ENCODE data around the gene ATOSB. TPM values are rescaled to one million over a fixed set of nuclear protein-coding genes. Genes with fewer than 3 reads are reported as not detected.

ATOSB gene
- polyA plus RNA-seq, 2 donors, result 19.6 to 20.9 TPM

DNA sequence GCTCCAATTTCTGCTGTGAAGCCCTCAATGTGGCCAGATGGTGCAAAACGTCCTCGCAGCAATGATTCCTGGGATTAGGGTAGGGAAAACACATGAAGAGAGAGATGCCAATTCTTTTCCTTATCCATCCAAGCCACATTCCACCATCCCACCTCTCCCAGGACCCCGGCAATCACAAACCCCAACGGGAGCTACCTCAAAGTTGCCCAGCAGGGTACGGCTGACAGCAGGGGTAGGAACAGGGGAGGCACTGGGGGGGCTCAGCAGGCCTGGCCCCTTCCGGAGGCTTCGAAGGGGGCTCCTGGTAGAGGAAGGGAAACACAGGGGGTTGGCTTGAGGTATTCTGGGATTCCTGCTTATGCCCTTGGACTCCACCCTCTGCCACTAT lies 9.3 kb downstream of the ATOSB start:
- Histone ChIP-seq H3K4me3 (ENCODE audit: low read depth in 1 of 2, low read length in 2 of 2) (no peak overlapping the region), H3K36me3 (ENCODE audit: control insufficient read depth in 2 of 2, insufficient read depth in 2 of 2, low read length in 1 of 2) (peaks cover 11 to 26% of the 10 kb centered on the region in 2 donors), H3K4me1 (ENCODE audit: control insufficient read depth in 2 of 2, insufficient read depth in 2 of 2, low read length in 1 of 2) (peaks cover 4 to 13% of the 10 kb centered on the region in 2 donors), H3K27ac (ENCODE audit: low read depth in 2 of 2, low read length in 1 of 2) (no peak overlapping the region), H3K27me3 (ENCODE audit: control insufficient read depth in 1 of 2, insufficient read depth in 2 of 2, low read length in 2 of 2) (no peaks in the 10 kb centered on the region), H3K9me3 (ENCODE audit: control insufficient read depth in 2 of 2, insufficient read depth in 1 of 2, low read depth in 1 of 2, low read length in 1 of 2) (no peaks in the 10 kb centered on the region)
- WGBS, 2 donors, result 86 to 94% methylated on average over 7 of the region's 7 CpGs

DNA sequence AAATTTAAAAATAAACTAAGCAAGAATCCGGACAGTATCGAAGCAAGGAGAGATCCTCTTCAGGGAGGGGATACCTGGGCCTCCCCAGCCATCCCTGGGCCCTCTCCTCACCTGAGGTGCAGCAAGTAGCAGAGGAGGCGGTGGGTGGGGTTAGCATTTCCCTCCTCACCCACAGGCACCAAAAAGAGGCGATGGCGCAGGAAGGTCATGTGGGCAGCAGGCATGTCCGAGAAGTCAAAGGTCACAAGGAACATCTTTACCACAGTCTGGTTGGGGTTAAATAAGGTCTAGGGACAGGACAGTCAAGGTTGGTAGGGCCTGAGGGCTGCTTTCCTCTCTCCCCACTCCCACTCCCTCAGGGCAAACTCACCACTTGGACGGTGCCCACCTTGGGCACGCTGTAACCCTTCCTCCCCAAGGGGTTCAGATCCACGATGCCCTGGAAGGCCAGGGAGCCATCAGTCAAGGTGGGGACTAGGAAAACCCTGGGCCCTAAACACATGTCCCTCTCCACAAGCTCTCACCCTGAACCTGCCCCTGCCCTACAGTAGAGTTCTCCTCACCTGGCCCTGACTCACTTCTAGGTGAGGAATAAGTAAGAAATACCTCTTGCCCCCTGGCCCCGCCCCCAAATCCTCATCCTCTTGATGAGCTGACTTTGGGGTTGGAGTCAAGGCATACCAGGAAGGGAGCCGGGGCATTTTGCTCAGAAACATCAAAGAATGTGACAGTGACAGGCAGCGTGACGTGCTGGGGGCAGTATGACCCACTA lies 9.9 kb downstream of the ATOSB start:
- peaks cover 4 to 13% of the 10 kb centered on the region in 2 donors for H3K4me1 ChIP-seq (ENCODE audit: control insufficient read depth in 2 of 2, insufficient read depth in 2 of 2, low read length in 1 of 2)
- H3K36me3 ChIP-seq (ENCODE audit: control insufficient read depth in 2 of 2, insufficient read depth in 2 of 2, low read length in 1 of 2), result peaks cover 12 to 31% of the 10 kb centered on the region in 2 donors
- 90 to 92% methylated on average over 13 of the region's 13 CpGs for WGBS, 2 donors

GRCh38 chr9:35105126-35105525 lies 10.5 kb downstream of the ATOSB start:
- WGBS, 2 donors, result 91 to 92% methylated on average over 12 of the region's 12 CpGs
- no peak overlapping the region for H3K27ac ChIP-seq (ENCODE audit: low read depth in 2 of 2, low read length in 1 of 2)
- no peaks in the 10 kb centered on the region for H3K27me3 ChIP-seq (ENCODE audit: control insufficient read depth in 1 of 2, insufficient read depth in 2 of 2, low read length in 2 of 2)
- H3K4me3 ChIP-seq (ENCODE audit: low read depth in 1 of 2, low read length in 2 of 2), result no peak overlapping the region
- H3K4me1 ChIP-seq (ENCODE audit: control insufficient read depth in 2 of 2, insufficient read depth in 2 of 2, low read length in 1 of 2), result peaks cover 4 to 12% of the 10 kb centered on the region in 2 donors
- peaks cover 18 to 36% of the 10 kb centered on the region in 2 donors for H3K36me3 ChIP-seq (ENCODE audit: control insufficient read depth in 2 of 2, insufficient read depth in 2 of 2, low read length in 1 of 2)
- H3K9me3 ChIP-seq (ENCODE audit: control insufficient read depth in 2 of 2, insufficient read depth in 1 of 2, low read depth in 1 of 2, low read length in 1 of 2), result no peaks in the 10 kb centered on the region

More for the DNA sequence above, 9.9 kb downstream of the ATOSB start:
- Histone ChIP-seq H3K27ac (ENCODE audit: low read depth in 2 of 2, low read length in 1 of 2) (no peak overlapping the region), H3K9me3 (ENCODE audit: control insufficient read depth in 2 of 2, insufficient read depth in 1 of 2, low read depth in 1 of 2, low read length in 1 of 2) (no peaks in the 10 kb centered on the region), H3K27me3 (ENCODE audit: control insufficient read depth in 1 of 2, insufficient read depth in 2 of 2, low read length in 2 of 2) (no peaks in the 10 kb centered on the region), H3K4me3 (ENCODE audit: low read depth in 1 of 2, low read length in 2 of 2) (no peak overlapping the region)

DNA sequence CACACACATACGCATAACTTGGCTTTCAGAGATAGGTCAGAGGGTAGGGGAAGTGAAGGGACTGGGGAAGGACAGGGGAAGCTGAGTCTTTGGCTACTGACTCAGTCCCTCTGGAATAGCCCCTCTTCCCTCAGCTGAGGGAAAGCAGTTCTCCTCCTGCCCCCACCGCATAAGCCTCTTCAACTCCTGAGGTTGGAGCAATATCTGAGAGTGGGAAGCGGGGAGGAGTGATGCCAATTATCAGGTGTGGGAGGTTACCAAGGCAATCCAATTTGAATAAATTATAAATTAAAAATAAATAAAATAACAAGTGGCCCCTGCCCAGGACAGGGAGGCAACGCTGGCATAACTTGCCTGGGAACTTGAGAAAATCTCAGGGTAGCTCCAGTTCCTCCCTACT lies 11.1 kb downstream of the ATOSB start:
- Histone ChIP-seq H3K36me3 (ENCODE audit: control insufficient read depth in 2 of 2, insufficient read depth in 2 of 2, low read length in 1 of 2) (peaks cover 18 to 39% of the 10 kb centered on the region in 2 donors), H3K27me3 (ENCODE audit: control insufficient read depth in 1 of 2, insufficient read depth in 2 of 2, low read length in 2 of 2) (no peaks in the 10 kb centered on the region), H3K9me3 (ENCODE audit: control insufficient read depth in 2 of 2, insufficient read depth in 1 of 2, low read depth in 1 of 2, low read length in 1 of 2) (no peaks in the 10 kb centered on the region), H3K4me3 (ENCODE audit: low read depth in 1 of 2, low read length in 2 of 2) (no peak overlapping the region), H3K4me1 (ENCODE audit: control insufficient read depth in 2 of 2, insufficient read depth in 2 of 2, low read length in 1 of 2) (peaks cover 4 to 11% of the 10 kb centered on the region in 2 donors), H3K27ac (ENCODE audit: low read depth in 2 of 2, low read length in 1 of 2) (no peak overlapping the region)
- 86 to 89% methylated on average over 4 of the region's 4 CpGs for WGBS, 2 donors

- WGBS, 2 donors, result 37 to 38% methylated on average over 5 of the region's 5 CpGs
- no peaks in the 10 kb centered on the region for H3K9me3 ChIP-seq (ENCODE audit: control insufficient read depth in 2 of 2, insufficient read depth in 1 of 2, low read depth in 1 of 2, low read length in 1 of 2)
- H3K27me3 ChIP-seq (ENCODE audit: control insufficient read depth in 1 of 2, insufficient read depth in 2 of 2, low read length in 2 of 2), result no peaks in the 10 kb centered on the region
- peaks cover 4 to 11% of the 10 kb centered on the region in 2 donors for H3K4me1 ChIP-seq (ENCODE audit: control insufficient read depth in 2 of 2, insufficient read depth in 2 of 2, low read length in 1 of 2)
- peak overlapping the region in 1 of 2 donors; percentile 86 for H3K4me3 ChIP-seq (ENCODE audit: low read depth in 1 of 2, low read length in 2 of 2)
- peaks cover 18 to 39% of the 10 kb centered on the region in 2 donors for H3K36me3 ChIP-seq (ENCODE audit: control insufficient read depth in 2 of 2, insufficient read depth in 2 of 2, low read length in 1 of 2)
- peak overlapping the region; percentile 82 to 92 for H3K27ac ChIP-seq (ENCODE audit: low read depth in 2 of 2, low read length in 1 of 2)
These were observed 11.9 kb downstream of the ATOSB start for GRCh38 chr9:35103660-35104191.

- Histone ChIP-seq H3K27me3 (ENCODE audit: control insufficient read depth in 1 of 2, insufficient read depth in 2 of 2, low read length in 2 of 2) (no peaks in the 10 kb centered on the region), H3K4me3 (ENCODE audit: low read depth in 1 of 2, low read length in 2 of 2) (peak within 1 kb of the TSS; percentile 66 to 86), H3K4me1 (ENCODE audit: control insufficient read depth in 2 of 2, insufficient read depth in 2 of 2, low read length in 1 of 2) (peaks cover 4 to 11% of the 10 kb centered on the region in 2 donors), H3K9me3 (ENCODE audit: control insufficient read depth in 2 of 2, insufficient read depth in 1 of 2, low read depth in 1 of 2, low read length in 1 of 2) (no peaks in the 10 kb centered on the region), H3K36me3 (ENCODE audit: control insufficient read depth in 2 of 2, insufficient read depth in 2 of 2, low read length in 1 of 2) (peaks cover 18 to 33% of the 10 kb centered on the region in 2 donors), H3K27ac (ENCODE audit: low read depth in 2 of 2, low read length in 1 of 2) (peak within 1 kb of the TSS; percentile 82 to 92)
- WGBS, 2 donors, result 1% methylated on average over 57 of the region's 57 CpGs
These were observed 12.6 kb downstream of the ATOSB start, which contains the start of gene STOML2 for GRCh38 chr9:35102769-35103659. TSS of gene STOML2 (minus strand) at chr9:35103131. CDS start at chr9:35103094, 37 bp downstream.

GRCh38 chr9:35102465-35102768 lies 13.2 kb downstream of the ATOSB start:
- H3K4me1 ChIP-seq (ENCODE audit: control insufficient read depth in 2 of 2, insufficient read depth in 2 of 2, low read length in 1 of 2), result peaks cover 4 to 11% of the 10 kb centered on the region in 2 donors

DNA sequence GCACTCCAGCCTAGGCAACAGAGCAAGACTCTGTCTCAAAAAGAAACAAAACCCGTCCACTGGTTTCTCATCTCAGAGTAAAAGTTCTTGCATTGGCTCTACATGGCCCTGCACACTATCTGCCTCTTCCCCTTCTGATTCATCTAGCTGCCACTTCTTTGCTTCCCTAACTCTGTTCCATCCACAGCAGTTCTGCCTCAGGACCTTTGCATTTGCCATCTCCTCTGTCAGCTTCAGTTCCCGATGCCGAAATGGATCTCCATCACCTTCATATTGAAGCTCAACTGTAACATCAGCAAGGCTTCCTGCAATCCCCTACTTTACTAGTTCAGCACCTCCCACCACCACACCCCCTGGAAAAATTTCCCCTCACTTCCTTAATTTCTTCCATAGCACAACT lies 18.1 kb downstream of the ATOSB start:
- Histone ChIP-seq H3K4me1 (ENCODE audit: control insufficient read depth in 2 of 2, insufficient read depth in 2 of 2, low read length in 1 of 2) (peaks cover 4 to 10% of the 10 kb centered on the region in 2 donors), H3K36me3 (ENCODE audit: control insufficient read depth in 2 of 2, insufficient read depth in 2 of 2, low read length in 1 of 2) (peaks cover 7 to 21% of the 10 kb centered on the region in 2 donors), H3K9me3 (ENCODE audit: control insufficient read depth in 2 of 2, insufficient read depth in 1 of 2, low read depth in 1 of 2, low read length in 1 of 2) (no peaks in the 10 kb centered on the region), H3K4me3 (ENCODE audit: low read depth in 1 of 2, low read length in 2 of 2) (no peak overlapping the region), H3K27me3 (ENCODE audit: control insufficient read depth in 1 of 2, insufficient read depth in 2 of 2, low read length in 2 of 2) (no peaks in the 10 kb centered on the region), H3K27ac (ENCODE audit: low read depth in 2 of 2, low read length in 1 of 2) (no peak overlapping the region)
- 83 to 87% methylated on average over 3 of the region's 3 CpGs for WGBS, 2 donors

More at GRCh38 chr9:35102465-35102768, 13.2 kb downstream of the ATOSB start:
- H3K27me3 ChIP-seq (ENCODE audit: control insufficient read depth in 1 of 2, insufficient read depth in 2 of 2, low read length in 2 of 2), result no peaks in the 10 kb centered on the region
- peaks cover 18 to 32% of the 10 kb centered on the region in 2 donors for H3K36me3 ChIP-seq (ENCODE audit: control insufficient read depth in 2 of 2, insufficient read depth in 2 of 2, low read length in 1 of 2)
- peak overlapping the region; percentile 82 to 92 for H3K27ac ChIP-seq (ENCODE audit: low read depth in 2 of 2, low read length in 1 of 2)
- H3K4me3 ChIP-seq (ENCODE audit: low read depth in 1 of 2, low read length in 2 of 2), result peak overlapping the region; percentile 66 to 86
- WGBS, 2 donors, result 2 to 5% methylated on average over 10 of the region's 10 CpGs
- H3K9me3 ChIP-seq (ENCODE audit: control insufficient read depth in 2 of 2, insufficient read depth in 1 of 2, low read depth in 1 of 2, low read length in 1 of 2), result no peaks in the 10 kb centered on the region

GRCh38 chr9:35096035-35096849 lies 19.4 kb downstream of the ATOSB start, which contains the start of gene PIGO:
TSS of gene PIGO (minus strand) at chr9:35096591. CDS start at chr9:35095565, 1,026 bp downstream.
- Histone ChIP-seq H3K36me3 (ENCODE audit: control insufficient read depth in 2 of 2, insufficient read depth in 2 of 2, low read length in 1 of 2) (peaks cover 7 to 29% of the 10 kb centered on the region in 2 donors), H3K27me3 (ENCODE audit: control insufficient read depth in 1 of 2, insufficient read depth in 2 of 2, low read length in 2 of 2) (no peaks in the 10 kb centered on the region), H3K4me3 (ENCODE audit: low read depth in 1 of 2, low read length in 2 of 2) (peak within 1 kb of the TSS; percentile 76 to 93), H3K27ac (ENCODE audit: low read depth in 2 of 2, low read length in 1 of 2) (peak within 1 kb of the TSS; percentile 98 to 99), H3K9me3 (ENCODE audit: control insufficient read depth in 2 of 2, insufficient read depth in 1 of 2, low read depth in 1 of 2, low read length in 1 of 2) (no peaks in the 10 kb centered on the region), H3K4me1 (ENCODE audit: control insufficient read depth in 2 of 2, insufficient read depth in 2 of 2, low read length in 1 of 2) (peaks cover 0 to 3% of the 10 kb centered on the region in 2 donors)
- 0 to 1% methylated on average over 53 of the region's 53 CpGs for WGBS, 2 donors

All from esophagus (tissue), 2 donors.